Measurements from ENCODE around the gene LRP2BP.

DNA sequence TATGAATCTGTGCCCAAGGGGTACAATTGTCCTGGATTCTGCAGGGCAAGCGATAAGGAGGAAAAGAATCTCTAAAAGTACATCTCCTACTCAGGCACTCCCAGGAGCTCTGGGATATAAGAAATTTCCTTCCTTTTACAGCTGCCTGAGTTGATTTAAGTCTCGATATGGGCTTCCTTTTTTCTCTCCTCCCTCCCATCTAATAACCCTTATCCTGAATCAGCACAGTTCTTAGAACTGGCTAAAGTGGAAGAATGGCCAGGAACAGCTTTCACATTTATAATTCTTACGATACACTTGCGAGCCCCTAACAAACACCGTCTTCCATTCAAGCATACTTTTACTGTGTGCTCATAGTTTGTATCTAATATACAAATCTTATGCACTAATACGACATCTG is 21.2 kb downstream of the LRP2BP start:
- TF ChIP-seq, protein P1, sequence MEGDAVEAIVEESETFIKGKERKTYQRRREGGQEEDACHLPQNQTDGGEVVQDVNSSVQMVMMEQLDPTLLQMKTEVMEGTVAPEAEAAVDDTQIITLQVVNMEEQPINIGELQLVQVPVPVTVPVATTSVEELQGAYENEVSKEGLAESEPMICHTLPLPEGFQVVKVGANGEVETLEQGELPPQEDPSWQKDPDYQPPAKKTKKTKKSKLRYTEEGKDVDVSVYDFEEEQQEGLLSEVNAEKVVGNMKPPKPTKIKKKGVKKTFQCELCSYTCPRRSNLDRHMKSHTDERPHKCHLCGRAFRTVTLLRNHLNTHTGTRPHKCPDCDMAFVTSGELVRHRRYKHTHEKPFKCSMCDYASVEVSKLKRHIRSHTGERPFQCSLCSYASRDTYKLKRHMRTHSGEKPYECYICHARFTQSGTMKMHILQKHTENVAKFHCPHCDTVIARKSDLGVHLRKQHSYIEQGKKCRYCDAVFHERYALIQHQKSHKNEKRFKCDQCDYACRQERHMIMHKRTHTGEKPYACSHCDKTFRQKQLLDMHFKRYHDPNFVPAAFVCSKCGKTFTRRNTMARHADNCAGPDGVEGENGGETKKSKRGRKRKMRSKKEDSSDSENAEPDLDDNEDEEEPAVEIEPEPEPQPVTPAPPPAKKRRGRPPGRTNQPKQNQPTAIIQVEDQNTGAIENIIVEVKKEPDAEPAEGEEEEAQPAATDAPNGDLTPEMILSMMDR (IDR thresholded peaks at IDR 0.05) = no peak
- TF ChIP-seq TCF7L2 (IDR thresholded peaks at IDR 0.05; ENCODE audit: low read depth, low read length) = no peak
- no peak for TF ChIP-seq POLR2AphosphoS5 (IDR thresholded peaks at IDR 0.05; ENCODE audit: low read depth, low read length)
- TF ChIP-seq SIN3A (IDR thresholded peaks at IDR 0.05; ENCODE audit: borderline replicate concordance, insufficient read depth, low read depth, low read length) = no peak
- TF ChIP-seq, protein P2, sequence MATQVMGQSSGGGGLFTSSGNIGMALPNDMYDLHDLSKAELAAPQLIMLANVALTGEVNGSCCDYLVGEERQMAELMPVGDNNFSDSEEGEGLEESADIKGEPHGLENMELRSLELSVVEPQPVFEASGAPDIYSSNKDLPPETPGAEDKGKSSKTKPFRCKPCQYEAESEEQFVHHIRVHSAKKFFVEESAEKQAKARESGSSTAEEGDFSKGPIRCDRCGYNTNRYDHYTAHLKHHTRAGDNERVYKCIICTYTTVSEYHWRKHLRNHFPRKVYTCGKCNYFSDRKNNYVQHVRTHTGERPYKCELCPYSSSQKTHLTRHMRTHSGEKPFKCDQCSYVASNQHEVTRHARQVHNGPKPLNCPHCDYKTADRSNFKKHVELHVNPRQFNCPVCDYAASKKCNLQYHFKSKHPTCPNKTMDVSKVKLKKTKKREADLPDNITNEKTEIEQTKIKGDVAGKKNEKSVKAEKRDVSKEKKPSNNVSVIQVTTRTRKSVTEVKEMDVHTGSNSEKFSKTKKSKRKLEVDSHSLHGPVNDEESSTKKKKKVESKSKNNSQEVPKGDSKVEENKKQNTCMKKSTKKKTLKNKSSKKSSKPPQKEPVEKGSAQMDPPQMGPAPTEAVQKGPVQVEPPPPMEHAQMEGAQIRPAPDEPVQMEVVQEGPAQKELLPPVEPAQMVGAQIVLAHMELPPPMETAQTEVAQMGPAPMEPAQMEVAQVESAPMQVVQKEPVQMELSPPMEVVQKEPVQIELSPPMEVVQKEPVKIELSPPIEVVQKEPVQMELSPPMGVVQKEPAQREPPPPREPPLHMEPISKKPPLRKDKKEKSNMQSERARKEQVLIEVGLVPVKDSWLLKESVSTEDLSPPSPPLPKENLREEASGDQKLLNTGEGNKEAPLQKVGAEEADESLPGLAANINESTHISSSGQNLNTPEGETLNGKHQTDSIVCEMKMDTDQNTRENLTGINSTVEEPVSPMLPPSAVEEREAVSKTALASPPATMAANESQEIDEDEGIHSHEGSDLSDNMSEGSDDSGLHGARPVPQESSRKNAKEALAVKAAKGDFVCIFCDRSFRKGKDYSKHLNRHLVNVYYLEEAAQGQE (IDR thresholded peaks at IDR 0.05; ENCODE audit: insufficient read depth in 1 of 2, low read depth in 2 of 2, low read length in 1 of 2) = no peak

Measured in Panc1 (cell line).